Fibroblast of the aortic adventitia (primary cell): ENCODE data around the gene CORO1C. TPM values are rescaled to one million over a fixed set of nuclear protein-coding genes. Genes with fewer than 3 reads are reported as not detected.

Experiments used
- DNase-seq: peaks from one replicate; pipeline ENCODE4 v3.0.0-alpha.2; 2010; ENCODE audit warnings: low read depth
- H3K4me3 ChIP-seq: 2 replicates; pipeline ENCODE4 v1.5.1; 2011; ENCODE audit warnings: low read depth, mild to moderate bottlenecking, control low read depth, low read length, moderate library complexity
- CTCF ChIP-seq: IDR thresholded peaks from 2 replicates; pipeline ENCODE4 v1.5.1; 2011; ENCODE audit warnings: mild to moderate bottlenecking, low read length, control low read depth, inconsistent platforms; ENCODE audit not compliant: insufficient read depth
- small RNA-seq: library from RNA; depleted of rRNA; stranded (forward); fragments of <200 nt; gene quantifications from one replicate; pipeline ENCODE3, GENCODE V24; 2012
- total RNA-seq: library from RNA; depleted of rRNA; stranded (reverse); fragments of >200 nt; gene quantifications from 2 replicates; pipeline ENCODE4 v1.2.3, GENCODE V29; 2012; ENCODE audit warnings: low replicate concordance

CORO1C gene
- total RNA-seq, 1 donor = 202 TPM

- H3K4me3 ChIP-seq = peak within 1 kb of the TSS; percentile 93
- no peak for TF ChIP-seq CTCF
- peak; percentile 77 for DNase-seq
Measured at GRCh38 chr12:108597559-108598471, 133.5 kb downstream of the CORO1C start, which contains the start of gene TMEM119. Gene TMEM119, minus strand, starts transcription at chr12:108598084. Its CDS starts 5,701 bp downstream, at chr12:108592383.

GRCh38 chr12:108596854-108597558 lies 134.3 kb downstream of the CORO1C start:
- DNase-seq = no peak
- no peak for TF ChIP-seq CTCF
- peak overlapping the region; percentile 93 for H3K4me3 ChIP-seq

- no peak for TF ChIP-seq CTCF
- no peak for DNase-seq
- H3K4me3 ChIP-seq = peak overlapping the region; percentile 93
Measured at GRCh38 chr12:108595711-108596647, 135.3 kb downstream of the CORO1C start.

Small RNAs within 50 kb of the gene (small RNA-seq; reads per million reads assigned to genes)
- gene AC087893.2 (not detected), gene RF00019 (not detected), gene RF00561 (not detected), gene RNU7-169P (not detected)

Other genes starting within 250 kb of the CORO1C start
- 7.6 and 11.6 TPM in 2 replicates for gene FICD, start 216.2 kb downstream of the CORO1C start, total RNA-seq
- 46.6 and 105 TPM in 2 replicates for gene SART3, start 170.3 kb downstream of the CORO1C start, total RNA-seq
- gene ISCU, start 168.9 kb downstream of the CORO1C start, total RNA-seq = 136 TPM in 2 replicates
- 58.4 and 164 TPM in 2 replicates for gene TMEM119, start 133.4 kb downstream of the CORO1C start, total RNA-seq
- gene SELPLG, start 97.6 kb downstream of the CORO1C start, total RNA-seq = 0.57 and 1.5 TPM in 2 replicates
- 8.7 and 31.6 TPM in 2 replicates for gene SSH1, start 126.1 kb upstream of the CORO1C start, total RNA-seq
- not detected in 2 replicates for gene DAO, start 148.6 kb upstream of the CORO1C start, total RNA-seq